ENCODE results near the gene NR2E1.

Gene NR2E1

DNA sequence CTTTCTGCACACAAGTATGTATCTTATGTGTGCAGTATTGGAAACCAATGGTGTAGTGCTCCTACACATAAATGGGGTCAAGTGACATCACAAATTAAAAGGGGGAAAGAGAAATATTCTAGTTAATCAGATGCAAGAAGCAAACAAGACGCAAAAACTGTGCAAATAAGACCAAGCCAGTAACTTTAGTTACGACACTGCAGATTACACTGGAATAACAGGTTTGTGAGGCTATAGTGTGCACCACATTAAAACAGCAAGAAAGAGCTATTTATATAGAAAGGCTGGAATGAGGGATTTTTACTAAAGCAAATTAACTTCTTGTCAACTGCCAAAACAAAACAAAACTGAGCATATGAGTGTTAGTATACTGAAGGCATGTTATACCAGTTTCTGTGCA is 45.8 kb downstream of the NR2E1 start:
- DNase-seq (ENCODE audit: low read depth): no peak

DNA sequence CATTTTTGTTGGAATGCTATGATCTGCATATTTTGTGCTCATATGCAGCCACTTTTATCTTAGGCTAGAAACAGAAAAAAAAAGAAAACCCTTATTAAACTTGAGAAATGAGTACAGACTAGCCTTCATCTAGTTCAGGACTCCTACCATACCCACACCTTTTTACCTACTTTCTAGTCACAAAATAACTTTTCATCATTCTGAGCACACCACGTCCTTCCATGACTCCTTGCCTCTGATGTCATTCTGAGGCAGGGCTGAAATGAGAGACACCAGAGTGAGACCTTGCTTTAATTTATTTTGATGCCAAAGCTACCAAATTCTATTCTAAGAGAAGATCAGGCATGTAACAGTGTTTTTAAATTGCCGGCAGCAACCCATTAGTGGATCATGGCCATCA is 56.2 kb downstream of the NR2E1 start:
- DNase-seq (ENCODE audit: low read depth): no peak

DNA sequence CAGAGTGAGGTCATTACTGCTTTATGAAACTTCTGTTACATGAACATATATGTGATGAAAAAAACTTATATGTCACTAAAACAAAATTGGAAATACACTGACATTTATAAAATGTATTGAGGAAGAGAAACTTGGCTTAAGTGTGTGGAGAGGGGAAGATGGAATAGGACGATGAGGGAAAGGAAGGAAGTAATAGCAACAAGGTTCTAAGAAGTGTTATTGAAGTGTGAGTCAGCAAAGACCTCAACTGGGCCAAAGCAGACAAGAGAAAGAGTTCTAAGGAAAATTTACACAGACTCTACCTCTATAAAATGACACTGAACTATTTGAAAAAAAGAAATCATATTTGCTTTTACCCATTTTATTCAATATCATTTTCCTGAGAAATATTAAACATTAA is 56.7 kb downstream of the NR2E1 start:
- DNase-seq (ENCODE audit: low read depth): no peak

DNA sequence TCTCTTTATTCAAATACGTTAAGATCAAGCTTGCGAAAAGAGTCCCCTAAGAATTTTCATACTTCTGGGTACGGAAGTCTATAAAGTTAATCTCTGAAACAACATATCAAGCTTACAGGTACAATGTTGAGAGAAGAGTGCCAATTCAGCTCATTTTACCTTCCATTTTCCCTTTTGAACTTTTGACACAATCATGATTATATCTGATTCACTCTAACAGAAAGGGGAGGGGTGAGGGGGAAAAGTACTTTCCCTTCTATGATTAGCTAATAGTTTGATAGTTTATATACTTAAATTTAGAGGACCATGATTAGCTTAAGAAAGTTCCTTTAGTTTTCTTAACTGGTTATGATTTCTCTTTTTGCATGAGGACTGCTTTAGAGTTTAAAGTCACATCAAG is 61.5 kb downstream of the NR2E1 start:
- no peak for DNase-seq (ENCODE audit: low read depth)

DNA sequence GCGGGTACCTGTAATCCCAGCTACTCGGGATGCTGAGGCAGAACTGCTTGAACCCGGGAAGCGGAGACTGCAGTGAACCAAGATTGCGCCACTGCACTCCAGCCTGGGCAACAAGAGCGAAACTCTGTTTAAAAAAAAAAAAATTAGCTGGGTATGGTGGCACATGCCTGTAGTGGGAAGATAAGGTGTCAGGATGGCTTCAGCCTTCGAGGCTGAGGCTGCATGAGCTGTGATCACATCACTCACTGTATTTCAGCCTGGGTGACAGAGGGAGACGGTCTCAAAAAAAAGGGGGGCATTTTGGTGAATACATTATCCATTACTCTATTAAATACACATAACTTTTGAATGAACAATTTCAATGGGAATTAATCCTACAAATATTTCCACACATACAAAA is 62.6 kb downstream of the NR2E1 start:
- no peak for DNase-seq (ENCODE audit: low read depth)

DNA sequence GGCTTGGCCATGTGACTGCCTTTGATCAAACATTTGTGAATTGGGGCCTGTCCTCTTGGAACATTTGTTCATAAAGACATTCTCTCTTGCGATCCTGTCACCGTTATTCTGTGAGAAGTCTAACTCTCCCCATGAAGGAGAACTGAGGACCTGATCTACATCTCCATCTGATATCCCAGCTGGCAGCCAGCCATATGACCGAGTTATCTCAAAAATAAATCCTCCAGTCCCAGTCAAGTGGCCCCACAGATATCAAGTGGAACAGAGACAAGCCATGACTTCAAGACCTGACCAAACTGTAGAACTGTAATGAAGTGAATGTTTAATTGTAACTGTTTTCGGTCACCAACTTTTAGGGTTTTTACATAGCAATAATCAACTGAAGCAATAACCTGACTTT is 69.3 kb downstream of the NR2E1 start:
- DNase-seq (ENCODE audit: low read depth): no peak

DNA sequence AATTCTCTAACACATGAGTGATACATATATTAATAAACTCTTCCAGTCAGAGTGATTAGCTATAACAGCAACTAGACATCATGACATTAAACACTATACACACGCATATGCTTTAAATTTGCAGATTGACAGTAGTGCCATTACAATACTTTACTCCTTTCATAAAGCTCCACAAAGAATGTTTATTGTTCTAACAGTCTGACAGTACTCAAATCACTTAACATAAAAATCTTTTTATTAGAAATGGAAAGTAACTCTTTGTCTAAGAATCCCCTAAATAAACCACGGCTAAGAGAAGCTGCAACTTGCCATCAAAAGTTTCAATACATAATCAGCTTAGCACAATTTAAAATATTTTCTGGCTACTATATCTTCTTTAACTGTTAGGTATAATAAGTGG is 71.0 kb downstream of the NR2E1 start:
- DNase-seq (ENCODE audit: low read depth): no peak

DNA sequence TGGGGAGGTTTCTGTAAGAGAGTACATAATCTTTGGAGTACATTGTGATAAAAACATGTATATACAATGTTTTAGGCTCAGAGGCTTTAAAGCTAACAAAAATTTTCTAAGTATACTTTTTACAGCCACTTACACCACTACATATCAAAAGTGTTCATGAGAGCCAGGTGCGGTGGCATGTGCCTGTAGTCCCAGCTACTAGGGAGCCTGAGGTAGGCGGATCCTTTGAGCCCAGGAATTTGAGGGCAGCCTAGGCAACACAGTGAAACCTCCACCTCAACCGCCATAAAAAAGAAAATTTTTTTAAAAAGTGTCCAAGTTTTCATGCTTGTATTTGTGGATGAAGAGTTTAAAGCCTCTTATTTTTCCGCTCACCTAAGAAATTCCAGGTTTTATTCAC is 72.5 kb downstream of the NR2E1 start:
- no peak for DNase-seq (ENCODE audit: low read depth)
